Coronary artery (tissue), 2 donors: ENCODE results near the gene ACTL6B.

ENCODE experiments used
- DNase-seq: peaks from one replicate; pipeline ENCODE4 v3.0.0-alpha.2; 2017; ENCODE audit warnings: low spot score
- H3K27ac ChIP-seq, 2 donors: fragments of 200-600 bp; sonication (generic); one replicate each; pipeline ENCODE4 v1.5.1; 2016 to 2019
- H3K4me3 ChIP-seq: fragments of 200-600 bp; sonication (generic); 2 replicates; pipeline ENCODE4 v1.5.1; 2016; ENCODE audit warnings: mild to moderate bottlenecking, moderate library complexity
- TF ChIP-seq, protein P1 (sequence below): fragments of 200-600 bp; sonication (generic); IDR thresholded peaks from one replicate; pipeline ENCODE4 v1.5.1; 2019; ENCODE audit warnings: antibody characterized with exemption

Gene ACTL6B

DNA sequence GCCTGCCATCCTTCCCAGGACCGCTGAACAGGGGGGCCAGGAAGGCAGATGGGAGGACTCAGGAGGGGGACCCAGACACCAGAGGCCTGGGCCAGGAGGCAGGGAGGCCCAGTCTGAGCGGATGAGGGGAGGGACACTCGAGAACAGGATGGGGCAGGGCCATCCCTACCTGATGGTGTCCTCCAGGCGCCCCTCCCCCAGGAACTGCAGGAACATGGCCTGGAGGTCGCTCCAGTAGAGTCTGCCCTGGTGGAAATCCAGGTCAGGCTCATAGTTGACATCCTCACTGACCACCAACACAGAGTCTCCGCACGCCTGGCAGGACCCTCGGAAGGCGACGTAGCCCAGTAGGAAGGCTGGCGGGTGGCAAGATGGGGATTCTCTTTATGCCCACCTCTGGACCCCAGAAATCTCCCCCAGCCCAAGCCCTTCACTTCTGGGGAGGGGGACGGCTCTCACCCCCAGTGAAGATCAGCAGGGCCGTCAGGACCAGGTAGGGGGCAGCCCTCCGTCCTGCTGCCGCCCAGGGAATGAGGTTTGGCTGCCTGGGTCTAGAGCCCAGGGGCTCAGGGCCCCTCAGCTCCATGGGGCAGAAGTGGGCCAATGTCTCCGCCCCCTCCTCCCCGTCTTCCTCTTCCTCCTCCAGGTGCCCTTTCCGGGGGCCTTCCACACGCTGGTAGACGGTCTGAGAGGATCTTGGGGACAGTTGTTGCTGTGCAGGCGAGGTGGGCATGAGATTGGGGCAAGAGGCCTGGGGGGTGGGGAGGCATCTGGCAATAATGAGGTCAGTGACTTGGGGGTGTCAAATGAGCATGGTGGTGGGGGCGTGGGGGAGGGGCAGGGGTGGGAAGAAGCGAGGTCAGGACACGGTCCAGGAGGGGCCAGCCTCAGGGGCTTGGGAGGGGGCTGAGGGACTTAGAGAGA is 15.5 kb downstream of the ACTL6B start:
- TF ChIP-seq, protein P1, sequence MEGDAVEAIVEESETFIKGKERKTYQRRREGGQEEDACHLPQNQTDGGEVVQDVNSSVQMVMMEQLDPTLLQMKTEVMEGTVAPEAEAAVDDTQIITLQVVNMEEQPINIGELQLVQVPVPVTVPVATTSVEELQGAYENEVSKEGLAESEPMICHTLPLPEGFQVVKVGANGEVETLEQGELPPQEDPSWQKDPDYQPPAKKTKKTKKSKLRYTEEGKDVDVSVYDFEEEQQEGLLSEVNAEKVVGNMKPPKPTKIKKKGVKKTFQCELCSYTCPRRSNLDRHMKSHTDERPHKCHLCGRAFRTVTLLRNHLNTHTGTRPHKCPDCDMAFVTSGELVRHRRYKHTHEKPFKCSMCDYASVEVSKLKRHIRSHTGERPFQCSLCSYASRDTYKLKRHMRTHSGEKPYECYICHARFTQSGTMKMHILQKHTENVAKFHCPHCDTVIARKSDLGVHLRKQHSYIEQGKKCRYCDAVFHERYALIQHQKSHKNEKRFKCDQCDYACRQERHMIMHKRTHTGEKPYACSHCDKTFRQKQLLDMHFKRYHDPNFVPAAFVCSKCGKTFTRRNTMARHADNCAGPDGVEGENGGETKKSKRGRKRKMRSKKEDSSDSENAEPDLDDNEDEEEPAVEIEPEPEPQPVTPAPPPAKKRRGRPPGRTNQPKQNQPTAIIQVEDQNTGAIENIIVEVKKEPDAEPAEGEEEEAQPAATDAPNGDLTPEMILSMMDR = no peak
- H3K4me3 ChIP-seq = no peak overlapping the region
- H3K27ac ChIP-seq = no peak overlapping the region
- DNase-seq = no peak

DNA sequence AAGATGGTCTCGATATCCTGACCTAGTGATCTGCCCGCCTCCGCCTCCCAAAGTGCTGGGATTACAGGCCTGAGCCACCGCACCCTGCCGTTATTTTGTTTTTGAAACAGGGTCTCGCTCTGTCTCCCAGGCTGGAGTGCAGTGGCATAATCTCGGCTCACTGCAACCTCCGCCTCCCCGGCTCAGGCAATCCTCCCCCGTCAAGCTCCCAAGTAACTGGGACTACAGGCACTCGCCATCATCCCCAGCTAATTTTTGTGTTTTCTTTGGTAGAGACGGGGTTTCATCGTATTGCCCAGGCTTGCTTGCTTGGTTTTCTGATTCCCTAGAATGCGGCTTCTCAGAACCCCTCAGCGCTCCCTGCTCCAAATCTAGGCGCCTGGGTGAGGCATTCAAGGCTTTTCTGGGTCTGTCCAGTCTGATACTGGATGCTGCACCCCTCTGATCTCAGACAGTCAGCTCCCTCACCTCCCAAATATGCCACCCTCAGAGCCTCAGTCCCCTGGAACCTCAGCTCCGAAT is 16.2 kb downstream of the ACTL6B start:
- Histone ChIP-seq H3K4me3 (no peak overlapping the region), H3K27ac (no peak overlapping the region)
- TF ChIP-seq, protein P1 = no peak
- DNase-seq = no peak

DNA sequence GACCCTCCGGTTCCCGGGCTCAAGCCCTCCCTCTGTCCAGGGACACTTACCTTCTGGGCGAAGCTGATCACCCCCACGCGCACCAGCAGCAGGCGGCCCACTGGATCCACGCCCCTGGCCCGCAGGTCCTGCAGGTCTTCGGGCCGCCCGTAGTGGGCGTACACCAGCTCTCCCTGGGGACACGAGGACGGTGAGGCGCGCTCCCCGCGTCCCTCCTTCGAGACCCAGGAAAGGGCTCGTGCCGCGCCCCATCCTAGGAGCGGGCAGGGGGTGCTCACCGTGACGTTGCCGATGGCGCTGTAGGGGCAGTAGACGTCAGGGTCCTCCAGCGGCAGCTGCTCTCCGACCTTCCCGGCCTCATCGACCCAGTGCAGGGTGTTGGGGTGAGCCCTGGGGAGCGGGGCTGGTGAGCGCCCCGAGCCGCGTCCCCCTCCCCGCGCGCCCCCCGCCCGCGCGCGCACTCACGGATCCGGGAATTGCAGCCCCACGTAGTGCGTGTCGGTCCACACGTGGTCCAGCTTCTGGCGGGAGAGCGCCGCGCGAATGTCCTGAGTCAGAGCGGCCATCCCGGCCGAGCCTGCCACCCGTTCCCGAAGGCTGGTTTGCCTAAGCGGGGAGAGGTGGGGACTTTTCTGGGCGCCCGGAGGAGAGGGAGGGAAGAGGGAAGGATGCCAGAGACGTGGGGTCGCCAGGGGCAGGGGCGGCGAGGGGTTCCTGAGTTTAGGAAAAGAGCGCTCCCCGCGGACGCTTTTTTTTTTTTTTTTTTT is 23.1 kb downstream of the ACTL6B start:
- DNase-seq = no peak
- TF ChIP-seq, protein P1 = no peak
- no peak overlapping the region for H3K27ac ChIP-seq

DNA sequence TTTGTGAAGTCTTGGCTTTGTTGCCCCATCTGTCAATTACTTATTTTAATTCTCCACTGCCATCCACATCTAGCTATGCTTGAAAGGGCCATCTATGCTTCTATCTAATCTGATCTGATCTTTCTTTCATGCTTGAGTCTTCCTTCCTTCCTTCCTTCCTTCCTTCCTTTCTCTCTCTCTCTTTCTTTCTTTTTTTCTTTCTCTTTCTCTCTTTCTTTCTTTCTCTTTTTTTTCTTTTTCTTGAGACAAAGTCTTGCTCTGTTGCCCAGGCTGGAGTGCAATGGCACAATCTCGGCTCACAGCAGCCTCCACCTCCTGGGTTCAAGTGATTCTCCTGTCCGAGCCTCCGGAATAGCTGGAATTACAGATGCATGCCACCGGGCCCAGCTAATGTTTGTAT is 26.2 kb downstream of the ACTL6B start:
- no peak for DNase-seq
- Histone ChIP-seq H3K4me3 (no peak overlapping the region), H3K27ac (no peak overlapping the region)
- TF ChIP-seq, protein P1 = no peak

More for the DNA sequence above, 23.1 kb downstream of the ACTL6B start:
- H3K4me3 ChIP-seq = peak overlapping the region; percentile 72

DNA sequence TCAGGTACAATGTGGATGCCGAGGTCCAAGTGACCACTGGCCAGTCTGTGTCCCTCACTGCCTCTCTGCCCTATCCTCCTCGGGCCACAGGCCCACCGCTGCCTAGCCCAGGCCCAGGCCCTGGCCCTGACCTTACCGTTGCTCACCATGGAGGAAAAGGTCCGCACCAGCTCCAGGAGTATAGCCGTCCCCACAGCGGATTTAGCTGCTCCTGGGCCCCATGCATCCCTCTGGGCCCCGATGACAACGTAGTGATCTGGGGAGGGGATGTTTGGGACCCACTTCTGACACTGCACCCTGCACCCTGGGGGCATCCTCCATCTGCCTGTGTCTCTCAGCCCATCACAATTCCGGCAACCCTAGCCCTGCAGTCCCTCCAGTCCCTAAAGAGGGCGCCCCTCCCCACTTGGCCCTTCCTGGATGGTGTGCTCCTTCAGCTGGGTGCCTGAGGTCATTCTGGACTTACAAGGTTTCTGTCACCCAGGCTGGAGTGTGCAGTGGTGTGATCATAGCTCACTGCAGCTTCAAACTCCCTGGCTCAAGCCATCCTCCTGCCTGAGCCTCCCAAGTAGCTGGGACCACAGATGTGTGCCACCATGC is 27.0 kb downstream of the ACTL6B start:
- no peak overlapping the region for H3K27ac ChIP-seq
- TF ChIP-seq, protein P1 = no peak
- no peak overlapping the region for H3K4me3 ChIP-seq
- no peak for DNase-seq

DNA sequence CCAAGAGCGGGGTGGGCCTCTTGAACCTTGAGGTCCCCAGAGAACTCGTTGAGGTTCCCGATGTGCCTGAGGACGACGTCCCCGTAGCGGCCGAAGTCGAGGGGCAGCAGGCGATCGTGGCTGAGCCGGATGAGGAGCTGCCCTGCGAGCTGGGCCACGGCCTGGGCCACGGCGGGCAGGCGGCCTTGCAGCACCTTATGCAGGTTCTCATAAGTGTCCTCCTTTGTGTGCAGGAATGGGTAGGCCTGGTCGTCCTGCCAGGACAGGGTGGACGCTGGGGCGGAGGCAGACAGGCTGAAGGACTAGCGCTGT is 29.1 kb downstream of the ACTL6B start:
- DNase-seq = no peak
- H3K27ac ChIP-seq = no peak overlapping the region
- H3K4me3 ChIP-seq = no peak overlapping the region
- TF ChIP-seq, protein P1 = no peak
